HCT116 (cell line): ENCODE measurements around the gene KIF7. TPM values are rescaled to one million over a fixed set of nuclear protein-coding genes. Genes with fewer than 3 reads are reported as not detected.

Source experiments
- ATAC-seq: fragments of 200-7000 bp; cut with Tn5 transposase; 2 replicates; pipeline ENCODE4 v1.9.1; 2020; ENCODE audit warnings: mild to moderate bottlenecking, moderate library complexity
- BruUV-seq: library from RNA; stranded (reverse); fragments of 400-500 nt; replicated peaks from 2 replicates; lab custom pipeline; 2021; lab: Mats Ljungman, UMichigan
- CTCF ChIA-PET: fragments of 300-600 bp; sonication (Branson Sonifier 250); formaldehyde crosslinking; loops from one replicate; lab custom pipeline; 2021; ENCODE audit warnings: antibody characterized with exemption; lab: Charles Lee
- POLR2A ChIA-PET: fragments of 300-600, 350-600 bp; sonication (Branson Sonifier 250); formaldehyde crosslinking; loops from one replicate; lab custom pipeline; 2021; ENCODE audit warnings: antibody characterized with exemption; lab: Charles Lee
- RAD21 ChIA-PET, 2 experiments: fragments of 300-600 bp; sonication (Branson Sonifier 250); formaldehyde crosslinking; loops; one replicate each; lab custom pipeline; 2023; ENCODE audit warnings: low total read pairs in 2 of 2; ENCODE audit not compliant: uncharacterized antibody in 2 of 2, unreplicated experiment in 2 of 2, low non-redundant PET in 1 of 2; lab: Charles Lee
- DNase-seq: peaks from one replicate; pipeline ENCODE4 v3.0.0-alpha.2; 2010; ENCODE audit warnings: low read depth, low spot score
- H2AFZ ChIP-seq: fragments of 200-600 bp; shearing (Covaris generic), sonication (generic); 2 replicates; pipeline ENCODE4 v1.6.1; 2017; ENCODE audit warnings: low read depth, mixed run types, mixed read lengths, antibody characterized with exemption, low read length; ENCODE audit not compliant: poor library complexity, severe bottlenecking
- H3K27ac ChIP-seq: 2 replicates; pipeline ENCODE4 v1.5.1; 2012; ENCODE audit warnings: low read depth, low read length
- H3K27me3 ChIP-seq: fragments of 200-600 bp; sonication (generic); 2 replicates; pipeline ENCODE4 v1.6.1; 2016; ENCODE audit warnings: mixed run types, low read length, mixed read lengths; ENCODE audit not compliant: insufficient read depth
- H3K36me3 ChIP-seq, 2 experiments: fragments of 200-500 bp in 1 of 2; fragments of 200-600 bp in 1 of 2; sonication (Bioruptor generic) in 1 of 2; sonication (generic) in 1 of 2; 2 replicates each; pipeline versions ENCODE4 v1.5.1 to v1.6.1; 2014 to 2016; ENCODE audit warnings: low read length in 2 of 2, inconsistent platforms in 1 of 2, mixed read lengths in 1 of 2, mixed run types in 1 of 2; ENCODE audit not compliant: insufficient read depth in 2 of 2, control insufficient read depth in 1 of 2
- H3K4me1 ChIP-seq, 2 experiments: fragments of 200-600 bp in 1 of 2; sonication (generic) in 1 of 2; 2 replicates each; pipeline versions ENCODE4 v1.5.1 to v1.6.1; 2012 to 2017; ENCODE audit warnings: low read length in 2 of 2, inconsistent platforms in 1 of 2, mild to moderate bottlenecking in 1 of 2, mixed read lengths in 1 of 2, mixed run types in 1 of 2, moderate library complexity in 1 of 2; ENCODE audit not compliant: insufficient read depth in 2 of 2, control insufficient read depth in 1 of 2
- H3K4me2 ChIP-seq: fragments of 200-600 bp; sonication (generic); 2 replicates; pipeline ENCODE4 v1.6.1; 2017; ENCODE audit warnings: mixed run types, low read length, mixed read lengths
- H3K4me3 ChIP-seq, 2 experiments: fragments of 200-600 bp in 1 of 2; sonication (generic) in 1 of 2; replicated peaks in 1 of 2; 2 replicates each; pipeline ENCODE4 v1.5.1; 2011 to 2016; ENCODE audit warnings: low read length in 2 of 2, control low read depth in 1 of 2, low read depth in 1 of 2, mild to moderate bottlenecking in 1 of 2, mixed read lengths in 1 of 2, mixed run types in 1 of 2
- H3K79me2 ChIP-seq: fragments of 200-600 bp; sonication (generic); 2 replicates; pipeline ENCODE4 v1.6.1; 2017; ENCODE audit warnings: mild to moderate bottlenecking, mixed run types, low read length, moderate library complexity, mixed read lengths; ENCODE audit not compliant: insufficient read depth
- H3K9ac ChIP-seq: fragments of 200-600 bp; sonication (generic); 2 replicates; pipeline ENCODE4 v1.6.1; 2016; ENCODE audit warnings: low read length, mixed read lengths
- H3K9me2 ChIP-seq: fragments of 200-600 bp; sonication (generic), shearing (Covaris generic); 2 replicates; pipeline ENCODE4 v1.6.1; 2017; ENCODE audit warnings: mixed run types, mild to moderate bottlenecking, moderate library complexity; ENCODE audit not compliant: insufficient read depth
- H3K9me3 ChIP-seq, 2 experiments: fragments of 200-500 bp in 1 of 2; fragments of 200-600 bp in 1 of 2; sonication (Bioruptor generic) in 1 of 2; sonication (generic) in 1 of 2; 2 replicates each; pipeline ENCODE4 v1.6.1; 2014 to 2017; ENCODE audit warnings: low read length in 2 of 2, mixed read lengths in 2 of 2, inconsistent platforms in 1 of 2, low read depth in 1 of 2, mild to moderate bottlenecking in 1 of 2, mixed run types in 1 of 2, moderate library complexity in 1 of 2; ENCODE audit not compliant: control insufficient read depth in 1 of 2, insufficient read depth in 1 of 2
- H4K20me1 ChIP-seq: fragments of 200-600 bp; sonication (generic), shearing (Covaris generic); 2 replicates; pipeline ENCODE4 v1.6.1; 2017; ENCODE audit warnings: mixed run types, mild to moderate bottlenecking, moderate library complexity; ENCODE audit not compliant: insufficient read depth
- EZH2 ChIP-seq: fragments of 200-600 bp; sonication (generic); IDR thresholded peaks from 2 replicates; pipeline ENCODE4 v1.6.1; 2017; ENCODE audit warnings: antibody characterized with exemption, mixed run types
- EZH2phosphoT487 ChIP-seq: fragments of 200-600 bp; IDR thresholded peaks from 2 replicates; pipeline ENCODE4 v1.6.1; 2018; ENCODE audit warnings: antibody characterized with exemption, borderline replicate concordance
- POLR2A ChIP-seq: IDR thresholded peaks from 2 replicates; pipeline ENCODE4 v1.7.0; 2011; ENCODE audit warnings: borderline replicate concordance; ENCODE audit not compliant: insufficient read depth, insufficient read length; ENCODE audit errors: extremely low read depth
- RAD21 ChIP-seq: IDR thresholded peaks from 2 replicates; pipeline ENCODE4 v1.6.1; 2012; ENCODE audit warnings: low read depth, mild to moderate bottlenecking
- SP1 ChIP-seq: IDR thresholded peaks from 2 replicates; pipeline ENCODE4 v1.6.1; 2012; ENCODE audit warnings: low read depth
- ZFX ChIP-seq: fragments of 450-650 bp; IDR thresholded peaks from 2 replicates; pipeline ENCODE4 v1.6.1; 2017
- ZNF274 ChIP-seq: fragments of 200-500 bp; sonication (Bioruptor generic); IDR thresholded peaks from 2 replicates; pipeline ENCODE4 v1.6.1; 2014; ENCODE audit warnings: mild to moderate bottlenecking, low read depth, low read length, inconsistent platforms
- intact Hi-C: fragments of 100-400 bp; cut with micrococcal nuclease; formaldehyde crosslinking; loops from 2 replicates; pipeline ENCODE4 v1.10.0; 2022
- total RNA-seq: library from RNA; stranded (reverse); gene quantifications from one replicate; pipeline ENCODE4 v1.2.1, GENCODE V29; 2021; ENCODE audit not compliant: unreplicated experiment
- TF ChIP-seq, protein P1 (sequence below): IDR thresholded peaks from 2 replicates; pipeline ENCODE4 v1.6.1; 2011; ENCODE audit warnings: mild to moderate bottlenecking, low read length, moderate library complexity; ENCODE audit not compliant: insufficient replicate concordance; ENCODE audit errors: extremely low read depth

Gene KIF7
- total RNA-seq, 1 experiment from 2014 or later: 0.12 TPM

DNA sequence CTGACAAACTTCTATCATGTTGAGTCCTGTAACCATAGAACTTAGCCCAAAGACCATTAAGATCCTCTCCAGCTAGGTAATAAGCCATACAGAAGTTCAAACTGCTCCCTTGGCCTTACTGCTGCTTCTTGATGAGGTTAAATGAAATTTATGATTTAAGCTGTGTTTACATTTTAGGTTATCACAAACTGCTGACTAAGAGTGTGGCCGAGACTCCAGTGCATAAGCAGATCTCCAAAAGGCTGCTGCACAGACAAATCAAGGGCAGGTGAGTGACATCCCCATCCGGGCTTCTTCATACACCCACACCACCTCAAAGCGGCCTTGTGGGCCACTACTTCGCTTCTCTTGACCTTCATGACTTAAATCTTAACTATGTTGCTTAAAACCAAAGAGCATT is 39.0 kb downstream of the KIF7 start:
- no TSS peak for BruUV-seq
- no peaks in the 10 kb centered on the region for H3K27me3 ChIP-seq
- peaks cover 34% of the 10 kb centered on the region for H3K79me2 ChIP-seq
- intact Hi-C loops: no loop called here
- no peaks in the 10 kb centered on the region for H4K20me1 ChIP-seq
- DNase-seq: no peak
- H3K9ac ChIP-seq: no peak overlapping the region
- no peaks in the 10 kb centered on the region for H3K4me1 ChIP-seq
- CTCF ChIA-PET: no interaction called here
- no peaks in the 10 kb centered on the region for H3K9me3 ChIP-seq
- H3K9me2 ChIP-seq: no peaks in the 10 kb centered on the region
- POLR2A ChIA-PET: no interaction called here
- no peak overlapping the region for H3K4me3 ChIP-seq
- no peak overlapping the region for H2AFZ ChIP-seq
- no peak for ATAC-seq
- RAD21 ChIA-PET: no interaction called here
- no peak overlapping the region for H3K4me2 ChIP-seq
- H3K36me3 ChIP-seq: peaks cover 56 to 57% of the 10 kb centered on the region in 2 experiments
- no peak overlapping the region for H3K27ac ChIP-seq
- no peak for TF ChIP-seq POLR2A
- no peak for TF ChIP-seq EZH2phosphoT487
- TF ChIP-seq ZNF274: no peak

- Histone ChIP-seq H3K4me2 (no peak overlapping the region), H3K4me3 (no peak overlapping the region), H3K36me3 (peaks cover 63 to 65% of the 10 kb centered on the region in 2 experiments), H3K79me2 (peaks cover 43% of the 10 kb centered on the region), H3K27me3 (no peaks in the 10 kb centered on the region), H3K9ac (no peak overlapping the region), H3K4me1 (no peaks in the 10 kb centered on the region), H3K27ac (no peak overlapping the region), H2AFZ (no peak overlapping the region), H3K9me3 (no peaks in the 10 kb centered on the region), H3K9me2 (no peaks in the 10 kb centered on the region), H4K20me1 (no peaks in the 10 kb centered on the region)
- CTCF ChIA-PET: no interaction called here
- TF ChIP-seq EZH2 (no peak), RAD21 (no peak), ZFX (no peak), SP1 (no peak)
- TF ChIP-seq, protein P1, sequence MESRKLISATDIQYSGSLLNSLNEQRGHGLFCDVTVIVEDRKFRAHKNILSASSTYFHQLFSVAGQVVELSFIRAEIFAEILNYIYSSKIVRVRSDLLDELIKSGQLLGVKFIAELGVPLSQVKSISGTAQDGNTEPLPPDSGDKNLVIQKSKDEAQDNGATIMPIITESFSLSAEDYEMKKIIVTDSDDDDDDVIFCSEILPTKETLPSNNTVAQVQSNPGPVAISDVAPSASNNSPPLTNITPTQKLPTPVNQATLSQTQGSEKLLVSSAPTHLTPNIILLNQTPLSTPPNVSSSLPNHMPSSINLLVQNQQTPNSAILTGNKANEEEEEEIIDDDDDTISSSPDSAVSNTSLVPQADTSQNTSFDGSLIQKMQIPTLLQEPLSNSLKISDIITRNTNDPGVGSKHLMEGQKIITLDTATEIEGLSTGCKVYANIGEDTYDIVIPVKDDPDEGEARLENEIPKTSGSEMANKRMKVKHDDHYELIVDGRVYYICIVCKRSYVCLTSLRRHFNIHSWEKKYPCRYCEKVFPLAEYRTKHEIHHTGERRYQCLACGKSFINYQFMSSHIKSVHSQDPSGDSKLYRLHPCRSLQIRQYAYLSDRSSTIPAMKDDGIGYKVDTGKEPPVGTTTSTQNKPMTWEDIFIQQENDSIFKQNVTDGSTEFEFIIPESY: no peak
- RAD21 ChIA-PET: no interaction called here
- POLR2A ChIA-PET: no interaction called here
- BruUV-seq: no TSS peak
- intact Hi-C loops: no loop called here
- no peak for DNase-seq
- ATAC-seq: no peak
Observed at GRCh38 chr15:89615135-89615534, 40.1 kb downstream of the KIF7 start.
